GM18505 (cell line): Measurements from ENCODE around the gene KCP.

Experiments used
- ATAC-seq: cut with Tn5 transposase; IDR thresholded peaks from one replicate; pipeline ENCODE4 v1.9.1; 2021; ENCODE audit not compliant: unreplicated experiment
- POLR2A ChIP-seq: IDR thresholded peaks from 4 replicates; pipeline ENCODE4 v1.6.1; 2011; ENCODE audit warnings: borderline replicate concordance; ENCODE audit not compliant: insufficient read depth, insufficient read length; ENCODE audit errors: extremely low read depth

KCP gene

GRCh38 chr7:128899392-128899791, 11.1 kb downstream of the KCP start:
- ATAC-seq: no peak
- no peak for TF ChIP-seq POLR2A

DNA sequence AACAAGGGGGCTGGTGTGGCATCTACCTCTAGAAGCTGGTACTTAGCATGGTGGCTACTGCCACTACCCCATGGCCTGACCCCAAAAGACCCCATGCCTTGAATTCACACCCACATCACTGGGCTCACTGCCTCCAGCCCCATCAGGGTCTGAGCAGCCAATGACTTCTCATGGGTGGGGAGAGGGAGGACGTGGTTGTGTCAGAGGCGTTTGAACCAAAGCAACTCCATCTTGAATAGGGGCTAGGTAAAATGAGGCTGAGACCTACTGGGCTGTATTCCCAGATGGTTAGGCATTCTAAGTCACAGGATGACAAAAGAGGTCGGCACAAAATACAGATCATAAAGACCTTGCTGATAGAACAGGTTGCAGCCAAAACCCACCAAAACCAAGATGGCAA, 15.2 kb downstream of the KCP start:
- no peak for ATAC-seq

DNA sequence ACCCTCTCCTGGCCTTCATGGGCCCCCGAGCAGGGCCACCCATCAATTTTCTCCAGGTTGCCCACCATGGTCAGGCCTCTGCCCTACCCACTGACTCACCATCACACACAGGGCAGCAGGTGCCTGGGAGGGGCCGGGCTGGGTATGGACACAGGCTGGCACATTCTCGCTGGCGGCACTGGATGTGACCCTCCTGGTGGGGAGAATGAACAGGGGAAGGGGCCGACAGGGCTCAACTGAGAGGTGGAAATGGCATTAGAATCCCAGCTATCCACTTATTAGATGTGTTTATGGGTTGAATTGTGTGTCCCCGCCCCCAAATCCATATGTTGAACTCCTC, 16.4 kb downstream of the KCP start:
- TF ChIP-seq POLR2A: no peak
- ATAC-seq: no peak

More for the DNA sequence above, 15.2 kb downstream of the KCP start:
- TF ChIP-seq POLR2A: no peak

DNA sequence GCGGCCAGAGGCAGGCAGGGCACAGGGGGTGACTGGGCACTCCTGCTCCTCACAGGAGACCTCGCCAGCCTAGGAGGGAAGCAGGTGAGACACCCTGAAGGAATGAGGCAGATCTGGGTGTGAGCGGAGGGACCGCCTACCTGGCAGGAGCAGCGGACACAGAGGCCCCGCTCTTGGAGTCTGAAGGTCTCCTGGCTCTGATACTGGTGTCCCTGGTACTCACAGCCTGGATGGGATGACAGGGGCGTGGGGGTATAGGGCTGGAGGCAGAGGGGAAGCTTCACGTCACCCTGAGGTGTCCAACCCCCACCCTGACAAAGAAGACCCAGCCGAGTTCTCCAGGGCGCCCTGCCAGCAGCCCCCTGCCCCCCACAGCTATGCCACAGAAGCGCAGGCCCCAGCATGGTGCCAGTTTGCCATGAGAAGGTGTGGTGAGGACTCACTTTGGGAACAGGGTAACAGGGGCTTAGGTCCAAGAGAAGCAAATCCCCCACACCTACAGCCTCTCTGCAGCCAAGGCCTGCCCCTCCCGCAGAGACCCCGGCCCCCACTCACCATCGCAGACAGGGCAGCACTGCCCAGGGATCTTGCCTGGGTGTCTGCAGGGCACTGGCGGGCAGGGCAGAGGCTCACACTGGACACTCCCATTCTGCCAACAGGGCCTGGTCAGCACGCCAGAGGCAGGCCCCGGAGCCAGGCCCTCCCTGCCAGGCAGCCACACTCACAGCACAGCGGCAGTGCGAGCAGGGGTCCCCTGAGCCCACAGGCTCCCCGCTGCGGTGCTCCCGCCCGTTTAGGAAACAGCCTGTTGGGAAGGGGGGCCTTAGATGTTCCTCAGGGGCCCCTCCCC, 17.0 kb downstream of the KCP start:
- TF ChIP-seq POLR2A: no peak
- ATAC-seq: no peak

- TF ChIP-seq POLR2A: no peak
- ATAC-seq: no peak
Observed at GRCh38 chr7:128892521-128893250, 17.8 kb downstream of the KCP start.

DNA sequence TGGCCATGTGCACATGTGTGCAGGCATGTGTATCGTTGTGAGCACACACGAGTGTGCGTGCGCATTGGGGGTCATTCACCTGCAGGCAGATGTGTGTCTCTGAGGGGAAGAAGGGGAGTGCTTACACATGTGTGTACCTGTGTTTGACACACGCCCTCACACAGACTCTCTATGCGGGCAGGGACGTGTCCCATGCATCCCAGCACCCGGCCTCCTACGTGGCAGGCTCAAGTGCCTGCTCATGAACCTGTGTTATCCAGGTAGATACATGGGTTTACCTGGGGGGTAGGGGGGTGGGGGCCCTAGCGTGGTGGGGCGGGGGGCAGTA, 18.6 kb downstream of the KCP start:
- TF ChIP-seq POLR2A: no peak
- no peak for ATAC-seq

DNA sequence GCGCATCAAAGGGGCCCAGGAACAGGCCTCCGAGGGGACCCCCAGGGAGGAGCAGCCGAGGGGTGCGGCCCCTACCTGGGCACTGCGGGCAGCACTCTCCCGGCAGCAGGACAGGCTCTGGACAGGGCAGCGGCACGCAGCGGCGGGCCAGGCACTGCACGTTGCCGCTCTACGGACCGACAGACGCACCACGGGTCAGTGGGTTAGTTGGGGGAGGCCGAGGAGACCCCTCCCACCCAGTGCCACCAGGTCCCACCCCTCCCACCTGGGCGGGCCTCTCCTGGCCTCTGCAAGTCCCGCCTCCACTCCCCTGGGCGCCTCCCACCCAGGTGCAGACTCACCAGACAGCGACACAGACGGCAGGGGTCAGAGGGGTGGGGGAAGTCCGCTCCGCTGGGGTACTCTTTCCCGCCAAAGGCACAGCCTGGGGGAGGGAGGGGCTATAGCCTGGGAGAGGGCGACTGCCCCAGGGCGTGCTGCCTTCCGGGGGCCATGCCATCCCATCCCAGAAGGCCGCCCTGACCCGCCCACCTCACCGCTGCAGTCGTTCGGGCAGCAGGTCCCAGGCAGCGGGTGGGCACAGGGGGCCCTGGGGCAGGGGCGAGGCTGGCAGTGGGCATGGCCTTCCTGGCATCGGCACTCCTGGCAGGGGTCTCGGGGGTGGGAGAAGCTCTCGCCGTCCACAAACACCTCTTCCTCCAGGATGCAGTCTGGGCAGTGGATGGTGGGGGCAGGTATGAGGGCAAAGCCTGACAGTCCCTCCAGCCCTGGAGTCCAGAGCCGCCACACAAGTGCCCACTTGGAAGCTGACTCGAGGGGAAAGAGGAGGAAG, 19.2 kb downstream of the KCP start:
- no peak for TF ChIP-seq POLR2A
- no peak for ATAC-seq

GRCh38 chr7:128890306-128891109, 20.0 kb downstream of the KCP start:
- ATAC-seq: no peak
- no peak for TF ChIP-seq POLR2A

DNA sequence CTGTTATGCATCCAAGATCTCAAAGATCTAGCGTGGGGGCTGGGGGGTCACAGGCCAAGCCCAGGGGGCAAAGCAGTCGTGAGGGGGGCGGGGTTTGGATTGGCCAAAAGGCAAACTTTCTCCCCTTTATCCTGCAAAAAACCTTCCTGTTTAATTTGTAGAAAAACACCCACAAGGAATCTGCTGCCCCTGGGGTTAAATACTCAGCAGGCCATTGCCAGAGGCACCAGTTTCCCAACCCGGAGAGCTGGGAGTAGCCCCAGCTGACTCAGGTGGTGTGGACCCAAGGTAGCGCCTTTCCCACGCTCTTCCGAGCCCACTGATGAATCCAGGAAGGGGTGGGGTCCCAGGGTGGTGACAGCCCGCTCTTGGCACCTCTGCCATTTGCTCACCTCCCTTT, 21.4 kb downstream of the KCP start:
- ATAC-seq: no peak
- TF ChIP-seq POLR2A: no peak

DNA sequence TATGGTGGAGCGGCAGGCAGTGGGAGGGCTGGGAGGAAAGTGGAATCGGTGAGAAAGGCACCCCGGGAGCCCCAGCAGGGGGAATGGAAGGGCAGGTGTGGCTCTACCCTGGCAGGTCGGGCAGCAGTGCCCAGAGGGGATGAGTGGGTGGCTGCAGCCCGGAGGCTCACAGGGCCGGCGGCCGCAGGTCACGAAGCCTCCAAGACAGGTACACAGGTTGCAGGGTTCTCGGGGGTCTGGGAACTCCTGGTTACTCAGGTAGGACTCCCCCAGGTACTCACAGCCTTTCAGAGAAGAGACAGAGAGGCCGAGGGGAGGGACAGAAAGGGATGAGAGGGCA, 21.8 kb downstream of the KCP start:
- no peak for TF ChIP-seq POLR2A
- no peak for ATAC-seq

GRCh38 chr7:128888039-128888755, 22.3 kb downstream of the KCP start:
- no peak for ATAC-seq
- TF ChIP-seq POLR2A: no peak
